ENCODE measurements around the gene TTC9.
"Not testable (repeated sequence)": the region's sequence is repeated elsewhere in the genome, so short reads cannot be mapped to it uniquely, and the experiment has no call there.

TTC9 gene

GRCh38 chr14:70685474-70686197 is 43.9 kb downstream of the TTC9 start:
- no peak for DNase-seq

- no peak for DNase-seq
Measured at GRCh38 chr14:70692210-70692609, 50.5 kb downstream of the TTC9 start.

GRCh38 chr14:70696026-70696425 is 54.3 kb downstream of the TTC9 start:
- no peak for DNase-seq

- no peak for DNase-seq
Measured at GRCh38 chr14:70697701-70698100, 56.0 kb downstream of the TTC9 start.

- DNase-seq, result no peak
Measured at GRCh38 chr14:70698288-70698687, 56.6 kb downstream of the TTC9 start.

GRCh38 chr14:70699646-70700045 is 57.9 kb downstream of the TTC9 start:
- no peak for DNase-seq

GRCh38 chr14:70700955-70701585 is 59.4 kb downstream of the TTC9 start:
- DNase-seq, result no peak

- DNase-seq, result no peak
Measured at GRCh38 chr14:70701610-70702009, 59.9 kb downstream of the TTC9 start.

GRCh38 chr14:70702161-70702560 is 60.4 kb downstream of the TTC9 start:
- DNase-seq, result no peak

GRCh38 chr14:70703621-70704168 is 62.0 kb downstream of the TTC9 start:
- DNase-seq, result not testable (repeated sequence)

- no peak for DNase-seq
Measured at GRCh38 chr14:70704960-70705359, 63.2 kb downstream of the TTC9 start.

GRCh38 chr14:70706177-70706576 is 64.5 kb downstream of the TTC9 start:
- no peak for DNase-seq

GRCh38 chr14:70707138-70708038 is 65.7 kb downstream of the TTC9 start:
- DNase-seq, result no peak

- DNase-seq, result no peak
Measured at GRCh38 chr14:70708717-70709570, 67.2 kb downstream of the TTC9 start.

- DNase-seq, result no peak
Measured at GRCh38 chr14:70709726-70710382, 68.1 kb downstream of the TTC9 start.

- no peak for DNase-seq
Measured at GRCh38 chr14:70711451-70711850, 69.7 kb downstream of the TTC9 start.

GRCh38 chr14:70713096-70713495 is 71.4 kb downstream of the TTC9 start:
- no peak for DNase-seq

GRCh38 chr14:70713511-70713916 is 71.8 kb downstream of the TTC9 start:
- no peak for DNase-seq

- peak; percentile 83 for DNase-seq
Measured at GRCh38 chr14:70714055-70714550, 72.4 kb downstream of the TTC9 start.

GRCh38 chr14:70716483-70716882 is 74.8 kb downstream of the TTC9 start:
- DNase-seq, result no peak

- no peak for DNase-seq
Measured at GRCh38 chr14:70716958-70717357, 75.2 kb downstream of the TTC9 start.
